HG03060 (cell line): ENCODE data around the gene WNK4.
"Not testable (repeated sequence)": the region's sequence is repeated elsewhere in the genome, so short reads cannot be mapped to it uniquely, and the experiment has no call there.

Experiments
- ATAC-seq: cut with Tn5 transposase; IDR thresholded peaks from one replicate; pipeline ENCODE4 v1.9.1; 2021; ENCODE audit warnings: low read depth, moderate number of reproducible peaks; ENCODE audit not compliant: unreplicated experiment

WNK4 gene

GRCh38 chr17:42769964-42770363 lies 10.4 kb upstream of the WNK4 start:
- ATAC-seq: not testable (repeated sequence)

- ATAC-seq: no peak
These were observed 7.5 kb upstream of the WNK4 start for GRCh38 chr17:42772945-42773289.

- no peak for ATAC-seq
These were observed 6.9 kb upstream of the WNK4 start, which contains the start of gene VPS25 for GRCh38 chr17:42773290-42774035. TSS of gene VPS25 (plus strand) at chr17:42773449. CDS start at chr17:42773476, 27 bp downstream.

- ATAC-seq: no peak
These were observed 6.2 kb upstream of the WNK4 start for GRCh38 chr17:42774066-42774745.

- ATAC-seq: no peak
These were observed 4.8 kb upstream of the WNK4 start for GRCh38 chr17:42775534-42776098.

GRCh38 chr17:42778570-42778969 lies 1.8 kb upstream of the WNK4 start:
- no peak for ATAC-seq

GRCh38 chr17:42779304-42779935 lies 990 bp upstream of the WNK4 start:
- no peak for ATAC-seq

- ATAC-seq: no peak
These were observed 635 bp downstream of the WNK4 start for GRCh38 chr17:42780851-42781638.

GRCh38 chr17:42781639-42782165 lies 1.3 kb downstream of the WNK4 start:
- no peak for ATAC-seq

- ATAC-seq: no peak
These were observed 2.0 kb downstream of the WNK4 start for GRCh38 chr17:42782166-42783061.

GRCh38 chr17:42783062-42783790 lies 2.8 kb downstream of the WNK4 start:
- no peak for ATAC-seq

- no peak for ATAC-seq
These were observed 3.4 kb downstream of the WNK4 start for GRCh38 chr17:42783791-42784138.

- no peak for ATAC-seq
These were observed 4.0 kb downstream of the WNK4 start for GRCh38 chr17:42784409-42784808.

GRCh38 chr17:42784811-42785592 lies 4.6 kb downstream of the WNK4 start:
- no peak for ATAC-seq

- ATAC-seq: no peak
These were observed 6.9 kb downstream of the WNK4 start for GRCh38 chr17:42787266-42787665.

GRCh38 chr17:42791948-42792347 lies 11.5 kb downstream of the WNK4 start:
- ATAC-seq: no peak

- ATAC-seq: no peak
These were observed 12.1 kb downstream of the WNK4 start for GRCh38 chr17:42792545-42792944.

- no peak for ATAC-seq
These were observed 14.7 kb downstream of the WNK4 start for GRCh38 chr17:42795061-42795460.
